MM.1S (cell line): ENCODE data around the gene CCDC54.

Experiments
- DNase-seq: peaks from one replicate; pipeline ENCODE4 v3.0.0-alpha.2; 2015
- H2AFZ ChIP-seq: fragments of 300-600 bp; sonication (generic); 2 replicates; pipeline ENCODE4 v1.6.0; 2016; ENCODE audit warnings: antibody characterized with exemption, low read length
- H3F3A ChIP-seq: fragments of 300-600 bp; sonication (generic); 2 replicates; pipeline ENCODE4 v1.6.1; 2016; ENCODE audit warnings: mild to moderate bottlenecking, antibody characterized with exemption, low read length, moderate library complexity, mixed read lengths; ENCODE audit not compliant: insufficient read depth
- H3K27ac ChIP-seq: fragments of 300-600 bp; sonication (generic); 2 replicates; pipeline ENCODE4 v1.5.1; 2016; ENCODE audit warnings: mild to moderate bottlenecking, low read length
- H3K27me3 ChIP-seq: fragments of 300-600 bp; sonication (generic); replicated peaks from 2 replicates; pipeline ENCODE4 v1.6.0; 2016; ENCODE audit warnings: low read length; ENCODE audit not compliant: insufficient read depth
- H3K36me3 ChIP-seq: fragments of 300-600 bp; sonication (generic); replicated peaks from 2 replicates; pipeline ENCODE4 v1.6.1; 2016; ENCODE audit warnings: mild to moderate bottlenecking, low read length, mixed read lengths; ENCODE audit not compliant: insufficient read depth
- H3K4me1 ChIP-seq: fragments of 300-600 bp; sonication (generic); 2 replicates; pipeline ENCODE4 v1.6.1; 2016; ENCODE audit warnings: low read length, mixed read lengths
- H3K4me2 ChIP-seq: fragments of 300-600 bp; sonication (generic); 2 replicates; pipeline ENCODE4 v1.6.0; 2016; ENCODE audit warnings: low read depth, low read length
- H3K4me3 ChIP-seq: fragments of 300-600 bp; sonication (generic); 2 replicates; pipeline ENCODE4 v1.5.1; 2016; ENCODE audit warnings: low read length, mixed read lengths
- H3K79me2 ChIP-seq: fragments of 300-600 bp; sonication (generic); 2 replicates; pipeline ENCODE4 v1.6.1; 2016; ENCODE audit warnings: mixed run types, low read length, mixed read lengths
- H3K9ac ChIP-seq: fragments of 300-600 bp; sonication (generic); 2 replicates; pipeline ENCODE4 v1.6.1; 2016; ENCODE audit warnings: low read length, mixed read lengths
- H3K9me2 ChIP-seq: fragments of 300-600 bp; sonication (generic); replicated peaks from 2 replicates; pipeline ENCODE4 v1.6.1; 2016; ENCODE audit warnings: mild to moderate bottlenecking, low read length, mixed read lengths; ENCODE audit not compliant: insufficient read depth
- H3K9me3 ChIP-seq: fragments of 300-600 bp; sonication (generic); replicated peaks from 2 replicates; pipeline ENCODE4 v1.6.1; 2016; ENCODE audit warnings: mild to moderate bottlenecking, low read length, mixed read lengths; ENCODE audit not compliant: insufficient read depth
- H4K20me1 ChIP-seq: fragments of 300-600 bp; sonication (generic); 2 replicates; pipeline ENCODE4 v1.6.1; 2016; ENCODE audit warnings: mild to moderate bottlenecking, low read length, moderate library complexity, mixed read lengths; ENCODE audit not compliant: insufficient read depth
- CTCF ChIP-seq: fragments of 300-600 bp; sonication (generic); IDR thresholded peaks from 2 replicates; pipeline ENCODE4 v1.5.1; 2016; ENCODE audit warnings: antibody characterized with exemption, low read length, mixed read lengths
- EZH2 ChIP-seq: fragments of 300-600 bp; sonication (generic); optimal IDR thresholded peaks from 2 replicates; pipeline ENCODE3; 2017; ENCODE audit warnings: low read depth, mild to moderate bottlenecking, antibody characterized with exemption, low read length, mixed read lengths
- EZH2phosphoT487 ChIP-seq: fragments of 300-600 bp; sonication (generic); IDR thresholded peaks from 2 replicates; pipeline ENCODE4 v1.6.1; 2018; ENCODE audit warnings: antibody characterized with exemption, low read length

The CCDC54 gene

DNA sequence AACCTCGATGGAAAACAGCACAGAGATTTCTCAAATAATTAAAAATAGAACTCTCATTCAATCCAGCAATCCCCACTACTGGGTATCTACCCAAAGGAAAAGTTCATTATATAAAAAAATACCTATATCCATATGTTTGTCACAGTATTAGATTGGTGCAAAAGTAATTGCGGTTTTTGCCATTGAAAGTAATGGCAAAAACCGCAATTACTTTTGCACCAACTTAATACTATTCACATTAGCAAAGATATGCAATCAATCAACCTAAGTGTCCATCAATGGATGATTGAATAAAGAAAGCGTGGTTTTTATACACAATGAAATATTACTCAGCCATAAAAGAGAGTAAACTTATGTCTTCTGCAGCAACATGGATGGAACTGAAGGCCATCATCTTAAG lies 12.2 kb upstream of the CCDC54 start:
- H3K27ac ChIP-seq = no peak overlapping the region
- H3K36me3 ChIP-seq = no peaks in the 10 kb centered on the region
- no peak overlapping the region for H3K4me2 ChIP-seq
- no peak overlapping the region for H3K9ac ChIP-seq
- H3K4me3 ChIP-seq = no peak overlapping the region
- TF ChIP-seq CTCF = no peak
- no peak for TF ChIP-seq EZH2
- H3F3A ChIP-seq = no peaks in the 10 kb centered on the region
- H3K27me3 ChIP-seq = no peaks in the 10 kb centered on the region
- no peak for DNase-seq
- H3K79me2 ChIP-seq = no peaks in the 10 kb centered on the region
- H3K4me1 ChIP-seq = no peaks in the 10 kb centered on the region
- H3K9me3 ChIP-seq = no peaks in the 10 kb centered on the region
- H3K9me2 ChIP-seq = no peaks in the 10 kb centered on the region
- no peaks in the 10 kb centered on the region for H4K20me1 ChIP-seq
- no peak overlapping the region for H2AFZ ChIP-seq

- no peaks in the 10 kb centered on the region for H3K27me3 ChIP-seq
- H3K4me3 ChIP-seq = no peak overlapping the region
- no peaks in the 10 kb centered on the region for H3K9me3 ChIP-seq
- no peak overlapping the region for H2AFZ ChIP-seq
- no peaks in the 10 kb centered on the region for H3F3A ChIP-seq
- no peaks in the 10 kb centered on the region for H4K20me1 ChIP-seq
- H3K79me2 ChIP-seq = no peaks in the 10 kb centered on the region
- no peaks in the 10 kb centered on the region for H3K36me3 ChIP-seq
- H3K27ac ChIP-seq = no peak overlapping the region
- no peak overlapping the region for H3K9ac ChIP-seq
- no peaks in the 10 kb centered on the region for H3K4me1 ChIP-seq
- H3K4me2 ChIP-seq = no peak overlapping the region
- no peaks in the 10 kb centered on the region for H3K9me2 ChIP-seq
- DNase-seq = no peak
- TF ChIP-seq EZH2 (no peak), EZH2phosphoT487 (no peak), CTCF (no peak)
Observed at GRCh38 chr3:107366766-107367165, 10.5 kb upstream of the CCDC54 start.

- H3K4me1 ChIP-seq = no peaks in the 10 kb centered on the region
- H3K4me2 ChIP-seq = no peak overlapping the region
- no peaks in the 10 kb centered on the region for H3K36me3 ChIP-seq
- TF ChIP-seq EZH2phosphoT487 (no peak), EZH2 (no peak), CTCF (no peak)
- H3K9me3 ChIP-seq = no peaks in the 10 kb centered on the region
- no peak overlapping the region for H3K4me3 ChIP-seq
- H3K27ac ChIP-seq = no peak overlapping the region
- H2AFZ ChIP-seq = no peak overlapping the region
- no peaks in the 10 kb centered on the region for H3F3A ChIP-seq
- no peak for DNase-seq
- no peaks in the 10 kb centered on the region for H3K27me3 ChIP-seq
- H3K79me2 ChIP-seq = no peaks in the 10 kb centered on the region
- H3K9me2 ChIP-seq = no peaks in the 10 kb centered on the region
- H4K20me1 ChIP-seq = no peaks in the 10 kb centered on the region
- H3K9ac ChIP-seq = no peak overlapping the region
Observed at GRCh38 chr3:107367353-107367752, 9.9 kb upstream of the CCDC54 start.
